Heart left ventricle (tissue), 16 donors: ENCODE results near the gene PARN. TPM values are rescaled to one million over a fixed set of nuclear protein-coding genes. Genes with fewer than 3 reads are reported as not detected.

Experiments
- ATAC-seq, 4 donors: fragments of 200-7000 bp; cut with Tn5 transposase; one replicate each; pipeline ENCODE4 v1.9.1; 2020 to 2022; ENCODE audit warnings: moderate library complexity in 4 of 4, mild to moderate bottlenecking in 3 of 4, moderate number of reproducible peaks in 1 of 4
- DNase-seq, 5 donors: peaks; one replicate each; pipeline ENCODE4 v3.0.0-alpha.2; 2020
- H3K27ac ChIP-seq, 12 donors: fragments of 200-600 bp; sonication (generic) in 4 of 12; one replicate each; pipeline versions ENCODE4 v1.5.0 to v1.8.0; 2016 to 2022; ENCODE audit warnings: mild to moderate bottlenecking in 2 of 12
- H3K27me3 ChIP-seq, 9 donors: fragments of 200-600 bp; sonication (generic) in 2 of 9; one replicate each; pipeline versions ENCODE4 v1.5.1 to v1.8.0; 2016 to 2022; ENCODE audit warnings: mild to moderate bottlenecking in 3 of 9
- H3K36me3 ChIP-seq, 9 donors: fragments of 200-600 bp; sonication (generic) in 2 of 9; one replicate each; pipeline versions ENCODE4 v1.5.0 to v1.8.0; 2018 to 2022; ENCODE audit warnings: mild to moderate bottlenecking in 2 of 9
- H3K4me1 ChIP-seq, 12 donors: fragments of 200-600 bp; sonication (generic) in 4 of 12; one replicate each; pipeline versions ENCODE4 v1.5.0 to v1.8.0; 2016 to 2022; ENCODE audit warnings: mild to moderate bottlenecking in 3 of 12
- H3K4me3 ChIP-seq, 12 donors: fragments of 200-600 bp; sonication (generic) in 4 of 12; one replicate each; pipeline versions ENCODE4 v1.5.0 to v1.8.0; 2017 to 2022; ENCODE audit warnings: mild to moderate bottlenecking in 9 of 12, moderate library complexity in 4 of 12
- H3K9me3 ChIP-seq, 12 donors: fragments of 200-600 bp; sonication (generic) in 4 of 12; one replicate each; pipeline versions ENCODE4 v1.5.0 to v1.8.0; 2016 to 2022; ENCODE audit warnings: mild to moderate bottlenecking in 1 of 12
- POLR2A ChIP-seq, 2 donors: fragments of 450-650 bp; IDR thresholded peaks; one replicate each; pipeline ENCODE4 v1.6.1; 2017; ENCODE audit warnings: antibody characterized with exemption in 2 of 2, mild to moderate bottlenecking in 2 of 2, moderate library complexity in 2 of 2
- WGBS, 4 donors: extraction: QIAGEN DNeasy Blood & Tissue Kit in 2 of 4; methylation state at CpG; one replicate each; pipeline versions ENCODE4 v1.1.5 to v1.1.7; 2013 to 2018; 5-methylcytosine and 5-hydroxymethylcytosine counted together
- intact Hi-C, 10 donors: fragments of 100-400 bp; cut with DNase I; formaldehyde crosslinking; loops; one replicate each; pipeline versions ENCODE4 v1.11.1 to v1.14.2; 2022
- polyA plus RNA-seq, 2 donors: library from polyadenylated mRNA; stranded (reverse); fragments of 200-250 nt; gene quantifications; one replicate each; pipeline ENCODE4 v1.2.3, GENCODE V29; 2013
- total RNA-seq, 9 donors: library from RNA; depleted of rRNA in 2 of 9; stranded (reverse); fragments of >200 nt in 2 of 9; fragmentation: NEBNext Ultra II Directional in 3 of 9; extraction: Animal tissue kit (Norgen Biotek cat#: 25700) in 3 of 9; gene quantifications; one replicate each; pipeline versions ENCODE4 v1.1.0 to v1.2.4, GENCODE V29; 2016 to 2023
- TF ChIP-seq, protein P1 (sequence below), 12 donors: fragments of 200-600 bp; sonication (generic) in 4 of 12; IDR thresholded peaks; one replicate each; pipeline versions ENCODE4 v1.5.0 to v1.8.0; 2018 to 2022; ENCODE audit warnings: antibody characterized with exemption in 12 of 12, mild to moderate bottlenecking in 5 of 12
- donor health status: ischemic (EF 13 %, LVEDD 7.1; RV severe dilation, severe dysfunction).
- donor health status: healthy with polysubstance abuse.
- donor health status: DM: no; HTN: yes; CAD: no.
- donor health status: DM: no; HTN: no; CAD: no.
- donor health status: ischemic (EF 25% LVEDD 6.9; RV normal size, moderate dysfunction).
- donor health status: ischemic (EF 25% LVEDD 5.7; RV mildly dilated, moderate dysfunction).
- donor health status: healthy.
- donor health status: DM: yes; HTN: yes; CAD: no.
- donor health status: ischemic (EF 35%, LVEDD 5.7; RV mildly dilated, moderate dysfunction).
- donor health status: nonischemic (EF 11% LVEDD 7.7; RV severe dilation, severe dysfunction).
- donor health status: DM: yes; HTN: yes; CAD: no.
- donor health status: PGD.
- donor health status: ischemic (EF 29% LVEDD 5.4; RV normal size, mild dysfunction).
- donor health status: nonischemic (EF 23%, LVEDD 6.1; RV moderate dilation, normal function).

The PARN gene
- total and polyA plus RNA-seq, 11 donors = 7.7 to 25.9 (median 19.8) TPM

DNA sequence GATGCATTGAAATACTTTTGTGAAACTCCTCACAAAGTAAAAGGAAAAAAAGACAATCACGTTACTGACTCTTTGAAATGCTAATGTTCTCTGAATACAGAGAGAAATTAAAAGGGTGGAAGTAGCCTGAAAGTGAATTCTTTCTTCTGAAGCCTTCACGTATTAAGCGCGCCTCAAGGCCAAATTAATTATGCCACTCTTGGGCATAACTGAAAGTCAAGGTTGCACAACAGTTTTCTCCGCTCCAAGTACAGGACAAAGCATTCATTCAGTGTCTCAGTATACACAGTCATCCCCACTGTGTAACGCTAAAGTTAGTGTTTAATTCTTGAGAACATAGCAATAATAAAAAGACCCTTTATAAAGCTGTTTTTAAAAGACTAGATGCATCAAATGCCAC is 21.5 kb downstream of the PARN start:
- Histone ChIP-seq H3K4me3 (no peak overlapping the region), H3K9me3 (no peaks in the 10 kb centered on the region), H3K27ac (no peak overlapping the region), H3K36me3 (peaks cover 3 to 100% (median 96%) of the 10 kb centered on the region in 9 donors), H3K27me3 (no peaks in the 10 kb centered on the region), H3K4me1 (no peaks in the 10 kb centered on the region)
- DNase-seq = no peak
- TF ChIP-seq, protein P1, sequence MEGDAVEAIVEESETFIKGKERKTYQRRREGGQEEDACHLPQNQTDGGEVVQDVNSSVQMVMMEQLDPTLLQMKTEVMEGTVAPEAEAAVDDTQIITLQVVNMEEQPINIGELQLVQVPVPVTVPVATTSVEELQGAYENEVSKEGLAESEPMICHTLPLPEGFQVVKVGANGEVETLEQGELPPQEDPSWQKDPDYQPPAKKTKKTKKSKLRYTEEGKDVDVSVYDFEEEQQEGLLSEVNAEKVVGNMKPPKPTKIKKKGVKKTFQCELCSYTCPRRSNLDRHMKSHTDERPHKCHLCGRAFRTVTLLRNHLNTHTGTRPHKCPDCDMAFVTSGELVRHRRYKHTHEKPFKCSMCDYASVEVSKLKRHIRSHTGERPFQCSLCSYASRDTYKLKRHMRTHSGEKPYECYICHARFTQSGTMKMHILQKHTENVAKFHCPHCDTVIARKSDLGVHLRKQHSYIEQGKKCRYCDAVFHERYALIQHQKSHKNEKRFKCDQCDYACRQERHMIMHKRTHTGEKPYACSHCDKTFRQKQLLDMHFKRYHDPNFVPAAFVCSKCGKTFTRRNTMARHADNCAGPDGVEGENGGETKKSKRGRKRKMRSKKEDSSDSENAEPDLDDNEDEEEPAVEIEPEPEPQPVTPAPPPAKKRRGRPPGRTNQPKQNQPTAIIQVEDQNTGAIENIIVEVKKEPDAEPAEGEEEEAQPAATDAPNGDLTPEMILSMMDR (IDR thresholded peaks at IDR 0.05) = no peak
- TF ChIP-seq POLR2A (IDR thresholded peaks at IDR 0.05) = no peak
- 91 to 95% (median 92%) methylated on average over 6 of the region's 6 CpGs for WGBS, 4 donors
- intact Hi-C loops = loop anchor here in 1 of 10 donors (10.0 kb wide), 1 partner anchor 354 kb away; no protein-coding TSS in a partner anchor
- ATAC-seq = no peak

DNA sequence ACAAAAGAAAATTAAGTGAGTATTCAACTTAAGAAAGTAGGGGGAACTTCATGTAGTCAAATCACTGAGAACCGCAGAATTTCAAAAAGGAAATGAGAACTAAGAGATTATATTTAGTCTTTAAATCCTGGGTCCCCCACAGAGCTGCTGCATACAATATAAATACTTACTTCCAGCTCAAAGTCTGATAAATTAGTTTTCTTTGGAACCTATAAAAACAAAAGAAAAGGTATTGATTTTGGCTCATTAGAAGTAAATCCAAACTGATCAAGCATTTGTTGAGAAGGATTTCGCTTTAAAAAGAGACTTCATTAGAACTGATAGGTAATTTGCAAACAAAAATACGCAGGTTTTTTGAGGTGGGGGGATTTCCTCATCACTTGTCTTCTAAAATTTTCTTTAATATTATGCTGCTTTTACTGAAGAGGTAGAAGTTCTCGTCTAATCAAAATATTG is 21.9 kb downstream of the PARN start:
- Histone ChIP-seq H3K27ac (no peak overlapping the region), H3K4me3 (no peak overlapping the region), H3K36me3 (peaks cover 3 to 100% (median 96%) of the 10 kb centered on the region in 9 donors), H3K9me3 (no peaks in the 10 kb centered on the region), H3K4me1 (no peaks in the 10 kb centered on the region), H3K27me3 (no peaks in the 10 kb centered on the region)
- DNase-seq (no peak), ATAC-seq (no peak)
- 91 to 95% (median 94%) methylated on average over 4 of the region's 4 CpGs for WGBS, 4 donors
- TF ChIP-seq, protein P1 (IDR thresholded peaks at IDR 0.05) = no peak
- TF ChIP-seq POLR2A (IDR thresholded peaks at IDR 0.05) = no peak
- intact Hi-C loops = loop anchor here in 1 of 10 donors (10.0 kb wide), 1 partner anchor 353 kb away; no protein-coding TSS in a partner anchor

DNA sequence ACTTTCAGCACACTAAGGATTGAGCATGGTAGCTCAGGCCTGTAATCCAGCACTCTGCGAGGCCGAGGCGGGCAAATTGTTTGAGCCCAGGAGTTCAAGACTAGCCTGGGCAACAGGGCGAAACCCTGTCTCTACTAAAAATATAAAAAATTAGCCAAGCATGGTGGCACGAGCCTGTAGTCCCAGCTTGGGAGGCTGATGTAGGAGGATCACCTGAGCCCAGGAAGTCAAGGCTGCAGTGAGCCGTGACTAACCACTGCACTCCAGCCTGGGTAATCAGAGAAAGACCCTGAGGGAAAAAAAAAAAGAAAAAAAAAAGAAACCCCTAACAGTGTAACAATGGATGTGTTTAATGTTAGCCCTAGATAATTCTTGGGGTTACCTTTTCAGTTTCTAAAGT is 24.0 kb downstream of the PARN start:
- no peak for ATAC-seq
- H3K4me1 ChIP-seq = no peaks in the 10 kb centered on the region
- peaks cover 3 to 100% (median 96%) of the 10 kb centered on the region in 9 donors for H3K36me3 ChIP-seq
- WGBS, 4 donors = 87 to 97% (median 90%) methylated on average over 6 of the region's 6 CpGs
- no peak overlapping the region for H3K4me3 ChIP-seq
- intact Hi-C loops = loop anchor here in 1 of 10 donors (10.0 kb wide), 1 partner anchor 351 kb away; no protein-coding TSS in a partner anchor
- no peaks in the 10 kb centered on the region for H3K27me3 ChIP-seq
- TF ChIP-seq, protein P1 (IDR thresholded peaks at IDR 0.05) = no peak
- no peak for TF ChIP-seq POLR2A (IDR thresholded peaks at IDR 0.05)
- H3K27ac ChIP-seq = no peak overlapping the region
- H3K9me3 ChIP-seq = no peaks in the 10 kb centered on the region
- no peak for DNase-seq

DNA sequence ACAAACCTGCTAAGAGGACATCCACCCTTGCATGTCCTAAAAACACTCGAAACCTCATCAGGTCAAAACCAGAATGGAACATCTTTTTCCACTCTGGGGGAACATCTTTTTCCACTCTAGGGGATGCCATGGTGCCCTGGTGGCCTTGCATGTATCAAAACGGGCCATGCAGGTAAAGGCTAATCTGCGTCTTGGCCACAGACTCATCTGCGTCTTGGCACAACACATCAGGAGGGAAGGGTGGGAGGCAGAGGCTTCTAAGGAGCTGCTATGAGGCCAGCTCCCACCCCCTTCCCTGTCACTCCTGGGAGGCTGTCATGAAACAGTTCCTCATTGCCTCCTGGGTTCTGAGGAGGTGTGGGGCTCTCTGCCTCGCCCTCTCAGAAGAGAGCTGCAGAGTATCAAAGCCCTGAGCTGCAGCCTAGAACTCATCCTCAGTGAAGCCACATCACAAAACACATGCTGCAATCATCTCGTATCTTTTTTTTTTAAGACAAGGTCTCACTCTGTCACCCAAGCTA is 27.6 kb downstream of the PARN start:
- no peak overlapping the region for H3K27ac ChIP-seq
- no peaks in the 10 kb centered on the region for H3K27me3 ChIP-seq
- H3K36me3 ChIP-seq = peaks cover 0 to 100% (median 96%) of the 10 kb centered on the region in 9 donors
- no peak overlapping the region for H3K4me3 ChIP-seq
- WGBS, 4 donors = 84 to 96% (median 93%) methylated on average over 6 of the region's 6 CpGs
- DNase-seq (no peak), ATAC-seq (no peak)
- TF ChIP-seq, protein P1 (IDR thresholded peaks at IDR 0.05) = no peak
- TF ChIP-seq POLR2A (IDR thresholded peaks at IDR 0.05) = no peak
- intact Hi-C loops = loop anchor here in 1 of 10 donors (10.0 kb wide), 1 partner anchor 348 kb away; no protein-coding TSS in a partner anchor
- no peaks in the 10 kb centered on the region for H3K4me1 ChIP-seq
- H3K9me3 ChIP-seq = no peaks in the 10 kb centered on the region
